Glutamatergic neuron (in vitro differentiated cells): ENCODE results near the gene RNPS1. TPM values are rescaled to one million over a fixed set of nuclear protein-coding genes. Genes with fewer than 3 reads are reported as not detected.

ENCODE experiments used
- DNase-seq: peaks from one replicate; pipeline ENCODE4 v3.0.0; 2022
- H3K27ac Mint-ChIP-seq: one replicate; pipeline ENCODE4 v1.8.0; 2020; ENCODE audit warnings: mild to moderate bottlenecking, mixed read lengths, inconsistent platforms; ENCODE audit not compliant: unreplicated experiment
- H3K27me3 Mint-ChIP-seq: one replicate; pipeline ENCODE4 v1.8.0; 2020; ENCODE audit warnings: mild to moderate bottlenecking, moderate library complexity, mixed read lengths, inconsistent platforms; ENCODE audit not compliant: unreplicated experiment
- H3K36me3 Mint-ChIP-seq: one replicate; pipeline ENCODE4 v1.8.0; 2020; ENCODE audit warnings: mild to moderate bottlenecking, mixed read lengths, inconsistent platforms; ENCODE audit not compliant: unreplicated experiment
- H3K4me1 Mint-ChIP-seq: one replicate; pipeline ENCODE4 v1.8.0; 2020; ENCODE audit warnings: mild to moderate bottlenecking, low read depth, mixed read lengths, inconsistent platforms; ENCODE audit not compliant: unreplicated experiment
- H3K4me3 Mint-ChIP-seq: one replicate; pipeline ENCODE4 v1.8.0; 2020; ENCODE audit warnings: mild to moderate bottlenecking, mixed read lengths, inconsistent platforms; ENCODE audit not compliant: unreplicated experiment
- H3K9me3 Mint-ChIP-seq: one replicate; pipeline ENCODE4 v1.8.0; 2020; ENCODE audit warnings: mild to moderate bottlenecking, moderate library complexity, mixed read lengths, inconsistent platforms; ENCODE audit not compliant: unreplicated experiment
- CTCF ChIP-seq: fragments of 200-600 bp; sonication (generic); IDR thresholded peaks from one replicate; pipeline ENCODE4 v1.5.0; 2021; ENCODE audit not compliant: partially characterized antibody, unreplicated experiment
- total RNA-seq: library from RNA; stranded (reverse); fragmentation: NEBNext Ultra II Directional; extraction: Animal tissue kit (Norgen Biotek cat#: 25700); gene quantifications from one replicate; pipeline ENCODE4 v1.2.1, GENCODE V29; 2021; ENCODE audit not compliant: unreplicated experiment

Gene RNPS1
- total RNA-seq, 1 donor from 2014 or later: 220 TPM

GRCh38 chr16:2282866-2283555 is 15.1 kb upstream of the RNPS1 start:
- peaks cover 5% of the 10 kb centered on the region for H3K36me3 Mint-ChIP-seq
- peaks cover 18% of the 10 kb centered on the region for H3K4me1 Mint-ChIP-seq
- no peak overlapping the region for H3K4me3 Mint-ChIP-seq
- H3K27me3 Mint-ChIP-seq: peaks cover 8% of the 10 kb centered on the region
- H3K27ac Mint-ChIP-seq: no peak overlapping the region
- no peak for TF ChIP-seq CTCF
- peak; percentile 44 for DNase-seq
- H3K9me3 Mint-ChIP-seq: peaks cover 13% of the 10 kb centered on the region

- no peak overlapping the region for H3K27ac Mint-ChIP-seq
- DNase-seq: no peak
These were observed 14.3 kb upstream of the RNPS1 start for GRCh38 chr16:2282262-2282661.

GRCh38 chr16:2280981-2281542 is 13.1 kb upstream of the RNPS1 start:
- TF ChIP-seq CTCF: no peak
- H3K27ac Mint-ChIP-seq: no peak overlapping the region
- peaks cover 18% of the 10 kb centered on the region for H3K4me1 Mint-ChIP-seq
- H3K4me3 Mint-ChIP-seq: no peak overlapping the region
- H3K36me3 Mint-ChIP-seq: peaks cover 5% of the 10 kb centered on the region
- peaks cover 12% of the 10 kb centered on the region for H3K9me3 Mint-ChIP-seq
- H3K27me3 Mint-ChIP-seq: peaks cover 8% of the 10 kb centered on the region
- no peak for DNase-seq

More at GRCh38 chr16:2282262-2282661, 14.3 kb upstream of the RNPS1 start:
- H3K9me3 Mint-ChIP-seq: peaks cover 11% of the 10 kb centered on the region
- peaks cover 8% of the 10 kb centered on the region for H3K27me3 Mint-ChIP-seq
- H3K4me3 Mint-ChIP-seq: no peak overlapping the region
- peaks cover 5% of the 10 kb centered on the region for H3K36me3 Mint-ChIP-seq
- H3K4me1 Mint-ChIP-seq: peaks cover 18% of the 10 kb centered on the region
- TF ChIP-seq CTCF: no peak

- no peak for TF ChIP-seq CTCF
- H3K27me3 Mint-ChIP-seq: peaks cover 8% of the 10 kb centered on the region
- DNase-seq: no peak
- peak overlapping the region; percentile 30 for H3K4me3 Mint-ChIP-seq
- H3K4me1 Mint-ChIP-seq: peaks cover 18% of the 10 kb centered on the region
- peaks cover 5% of the 10 kb centered on the region for H3K36me3 Mint-ChIP-seq
- H3K9me3 Mint-ChIP-seq: peaks cover 12% of the 10 kb centered on the region
- no peak overlapping the region for H3K27ac Mint-ChIP-seq
These were observed 12.5 kb upstream of the RNPS1 start for GRCh38 chr16:2280461-2280860.
